HG03432 (cell line): ENCODE measurements around the gene FGFBP2.

ENCODE experiments used
- ATAC-seq: cut with Tn5 transposase; IDR thresholded peaks from one replicate; pipeline ENCODE4 v1.9.1; 2021; ENCODE audit warnings: mild to moderate bottlenecking, moderate library complexity; ENCODE audit not compliant: unreplicated experiment

FGFBP2 gene

DNA sequence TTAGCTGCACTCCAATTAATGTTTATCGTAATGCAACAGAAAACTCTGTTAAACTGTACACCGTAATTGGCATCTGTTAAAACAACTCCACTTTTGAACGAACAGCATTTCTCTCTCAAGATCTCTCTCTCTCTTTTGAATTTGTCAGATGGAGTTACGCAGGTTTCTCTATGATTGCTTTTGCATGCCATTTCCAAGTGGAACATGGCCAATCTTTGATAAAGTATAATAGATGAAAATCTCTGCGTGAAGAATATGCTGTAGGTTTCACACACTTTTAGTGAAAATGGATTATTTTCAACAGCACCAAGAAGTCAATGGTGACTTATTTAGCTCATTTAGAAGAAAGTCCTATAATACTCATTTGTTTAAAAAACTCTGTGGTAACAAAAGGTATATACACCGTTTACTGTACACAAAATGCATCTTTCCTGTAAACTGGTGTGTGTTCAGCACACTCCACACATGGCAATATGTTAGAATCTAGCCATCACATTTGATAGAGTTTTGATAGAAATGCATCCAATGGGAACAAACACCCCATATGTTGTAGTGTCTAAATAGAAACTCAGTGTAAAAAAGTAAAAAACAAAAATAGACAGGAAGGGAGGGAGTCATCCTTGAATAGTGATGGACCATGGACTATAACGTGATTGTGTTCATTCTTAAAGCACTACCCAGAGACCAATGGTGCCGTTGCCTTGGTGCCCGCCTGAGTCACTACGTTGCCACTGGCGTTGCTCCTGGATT lies 5.8 kb upstream of the FGFBP2 start:
- no peak for ATAC-seq

DNA sequence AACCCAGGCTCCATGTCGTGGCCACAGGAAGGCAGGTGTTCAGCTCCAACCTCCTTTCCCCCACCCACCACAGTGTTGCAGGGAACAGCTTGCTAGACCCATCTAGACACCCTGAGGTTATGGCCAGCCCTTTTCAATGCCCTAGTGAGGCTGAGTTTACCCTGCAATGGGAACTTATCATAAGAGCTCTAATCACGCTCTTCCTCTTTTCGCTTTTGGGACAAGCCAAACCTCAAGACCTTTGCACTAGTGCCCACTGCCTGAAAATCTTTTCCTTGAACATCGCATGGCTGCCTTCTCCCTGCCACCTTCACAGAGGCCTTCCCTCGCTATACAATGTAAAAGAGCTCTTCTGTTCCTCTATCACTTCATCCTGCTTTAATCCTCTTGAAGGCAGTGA lies 2.4 kb upstream of the FGFBP2 start:
- no peak for ATAC-seq

DNA sequence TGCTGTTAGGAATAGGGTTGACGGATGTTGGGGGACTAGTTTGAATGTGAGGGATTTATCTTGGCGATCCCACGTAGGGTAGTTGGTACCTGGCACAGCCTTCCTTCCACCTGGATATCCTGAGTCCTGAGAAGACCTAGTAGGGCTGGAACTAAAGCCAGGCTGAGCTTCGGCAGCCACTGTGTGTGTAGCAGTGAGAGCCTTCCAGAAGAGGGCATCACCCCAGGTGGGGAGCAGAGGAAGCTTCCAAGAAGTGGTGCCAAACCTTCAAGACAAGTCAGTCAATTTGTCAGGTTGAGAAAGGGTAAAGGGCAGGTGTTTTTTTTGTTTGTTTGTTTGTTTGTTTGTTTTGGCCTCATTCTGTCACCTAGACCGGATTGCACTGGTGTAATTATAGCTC lies 1.2 kb upstream of the FGFBP2 start:
- no peak for ATAC-seq

DNA sequence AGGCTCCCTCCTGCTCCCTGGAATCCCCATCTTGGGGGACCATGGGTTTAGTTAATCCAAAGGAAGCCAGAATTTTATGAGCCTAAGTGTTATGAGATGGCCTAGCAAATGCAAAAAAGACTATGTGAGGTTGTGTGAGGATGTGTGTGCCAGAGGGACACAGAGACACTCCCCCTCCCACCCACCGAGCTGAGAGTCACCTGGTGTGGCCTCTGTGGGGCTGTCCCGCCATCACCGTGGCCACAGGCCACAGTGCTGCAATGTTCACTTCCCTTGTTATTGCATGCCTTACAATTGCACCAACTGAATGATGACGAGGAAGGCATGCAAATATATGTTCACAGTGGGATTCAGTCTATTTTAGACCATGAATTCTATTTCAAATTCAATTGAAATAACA lies 601 bp upstream of the FGFBP2 start:
- peak; percentile 76 for ATAC-seq

DNA sequence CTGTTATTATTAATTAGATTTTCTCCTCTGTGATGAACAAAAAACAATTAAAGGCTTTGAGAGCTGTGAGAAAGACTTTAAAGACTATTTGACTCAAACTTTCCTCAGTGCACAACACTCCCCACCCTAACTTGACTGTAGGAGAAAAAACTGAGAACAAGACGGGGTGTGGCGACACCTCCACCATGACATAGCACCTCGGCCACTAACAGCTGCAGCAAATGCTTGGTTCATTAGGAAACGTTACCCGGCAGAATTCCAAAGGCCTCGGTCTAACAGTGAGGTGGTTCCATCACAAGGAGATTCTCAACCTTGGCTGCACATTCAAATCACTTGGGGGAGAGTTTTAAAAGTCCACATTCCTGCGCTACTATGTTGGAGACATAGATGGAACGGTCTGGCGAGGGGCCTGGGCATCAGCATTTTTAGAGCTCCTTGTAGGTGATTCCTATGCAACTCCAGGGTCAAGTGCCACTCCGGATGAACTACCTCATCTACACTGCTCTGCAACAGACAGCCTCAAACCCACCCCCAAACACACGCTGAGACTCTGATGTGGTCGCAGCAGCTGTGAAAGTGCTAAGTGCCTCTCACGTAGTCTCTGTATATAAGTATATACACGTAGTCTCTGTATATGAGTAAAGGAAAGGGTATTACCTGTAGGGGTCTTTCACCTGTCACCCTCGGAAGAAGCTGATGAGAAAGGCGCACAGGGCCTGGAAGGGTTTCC lies 1.0 kb downstream of the FGFBP2 start:
- ATAC-seq, result no peak

DNA sequence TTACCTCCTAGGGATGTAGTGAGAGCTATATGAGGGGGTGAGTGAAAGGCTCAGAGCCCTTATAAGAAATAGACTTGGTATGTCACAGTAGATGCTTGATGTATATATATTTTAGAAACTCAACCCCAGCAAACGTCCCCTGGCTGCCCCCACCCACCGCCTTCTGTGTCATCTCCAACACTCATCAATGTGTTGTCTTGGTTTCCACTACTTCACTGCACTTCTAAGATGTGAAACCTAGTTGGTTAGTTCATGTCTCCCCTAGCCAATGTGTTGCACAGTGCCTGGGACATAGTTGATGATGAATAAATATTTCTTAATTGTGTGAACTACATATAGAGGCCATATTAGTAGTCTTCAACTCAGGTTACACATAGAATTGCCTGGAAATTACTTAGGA lies 4.4 kb downstream of the FGFBP2 start:
- ATAC-seq, result no peak

DNA sequence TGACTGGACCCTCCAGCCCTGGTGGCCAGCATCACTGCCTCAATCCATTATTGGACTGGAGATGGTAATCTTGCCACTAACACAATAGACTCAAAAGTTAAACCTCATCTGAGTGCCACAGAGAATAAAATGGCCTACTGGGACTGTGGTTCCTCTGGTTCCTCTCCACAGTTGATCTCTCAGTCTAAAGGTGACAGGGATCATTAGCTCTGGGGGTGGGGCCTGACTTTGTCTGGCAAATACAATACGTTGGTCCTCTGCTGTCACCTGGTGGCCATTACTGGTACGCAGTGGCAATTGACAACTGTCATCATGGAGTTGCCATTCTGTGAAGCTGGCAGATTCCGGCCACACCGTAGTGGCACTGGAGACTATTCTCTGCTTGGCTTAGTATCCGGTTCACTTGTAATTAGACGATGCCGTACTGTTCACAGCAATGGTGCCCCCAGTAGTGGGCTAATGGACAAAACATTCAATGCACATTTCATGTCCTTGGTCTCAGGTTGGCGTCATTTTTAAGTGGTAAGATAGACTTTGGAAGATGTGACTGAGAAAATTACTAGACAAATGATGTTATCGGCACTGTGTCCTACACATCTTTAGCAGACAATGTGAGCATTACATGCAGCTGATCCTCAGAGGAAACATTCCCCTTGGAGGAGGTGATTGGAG lies 6.7 kb downstream of the FGFBP2 start:
- peak; percentile 94 for ATAC-seq

DNA sequence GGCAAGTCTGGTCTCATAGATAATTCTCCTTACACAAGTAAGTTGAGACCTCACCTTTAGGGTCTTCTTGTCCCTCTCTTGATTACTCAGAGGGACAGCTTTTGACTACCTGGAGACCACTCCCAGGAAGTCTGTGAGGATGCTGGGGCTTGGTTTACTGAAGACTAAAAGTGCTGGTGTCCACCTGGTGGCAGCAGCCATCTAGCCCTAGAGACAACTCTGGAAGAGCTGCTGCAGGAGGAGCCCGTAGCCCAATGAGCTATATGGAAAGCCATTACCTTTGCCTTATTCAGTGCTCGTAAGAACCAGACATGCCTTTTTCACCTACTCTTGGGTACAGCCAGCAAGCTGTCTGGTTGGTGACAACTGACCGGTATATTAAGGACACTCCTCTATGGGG lies 7.3 kb downstream of the FGFBP2 start:
- no peak for ATAC-seq

DNA sequence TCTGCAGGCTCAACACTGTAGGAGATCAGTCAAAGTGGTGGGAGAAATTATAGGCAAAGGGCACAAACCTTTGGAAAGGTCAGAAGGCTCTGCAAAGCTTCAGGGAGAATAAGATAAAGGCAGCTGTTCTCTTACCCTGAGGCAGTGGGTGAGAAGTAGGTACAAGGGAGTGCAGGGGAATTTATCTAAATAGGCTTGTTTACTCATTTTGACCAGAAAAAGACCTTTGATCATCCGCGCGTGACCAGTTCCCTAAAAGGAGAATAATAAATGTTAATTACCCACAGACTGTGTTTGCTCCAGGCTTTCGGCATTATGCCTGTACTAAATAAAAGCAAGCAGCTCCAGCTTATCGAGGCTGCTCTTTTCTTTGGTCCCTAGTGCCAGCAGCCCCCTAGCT lies 9.3 kb downstream of the FGFBP2 start:
- ATAC-seq, result no peak

DNA sequence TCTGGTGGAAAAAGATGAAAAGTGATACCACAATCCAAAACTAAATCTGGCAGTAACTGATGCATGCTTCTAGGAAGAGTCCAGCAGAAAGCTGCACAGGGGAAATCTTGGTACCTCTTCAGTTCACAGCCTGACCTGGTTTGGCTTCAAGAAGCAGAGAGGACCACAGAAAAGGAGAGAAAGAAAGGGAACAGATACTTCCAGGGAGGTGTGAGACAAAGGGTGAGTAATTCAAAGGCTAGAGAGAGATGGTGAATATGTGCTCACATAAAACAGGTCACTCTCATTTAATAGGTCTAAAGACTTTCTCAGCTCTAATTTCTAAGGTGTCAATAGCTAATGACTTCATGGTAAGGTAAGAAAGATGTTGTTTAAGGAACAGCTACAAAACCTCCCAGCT lies 11.2 kb downstream of the FGFBP2 start:
- ATAC-seq, result no peak

DNA sequence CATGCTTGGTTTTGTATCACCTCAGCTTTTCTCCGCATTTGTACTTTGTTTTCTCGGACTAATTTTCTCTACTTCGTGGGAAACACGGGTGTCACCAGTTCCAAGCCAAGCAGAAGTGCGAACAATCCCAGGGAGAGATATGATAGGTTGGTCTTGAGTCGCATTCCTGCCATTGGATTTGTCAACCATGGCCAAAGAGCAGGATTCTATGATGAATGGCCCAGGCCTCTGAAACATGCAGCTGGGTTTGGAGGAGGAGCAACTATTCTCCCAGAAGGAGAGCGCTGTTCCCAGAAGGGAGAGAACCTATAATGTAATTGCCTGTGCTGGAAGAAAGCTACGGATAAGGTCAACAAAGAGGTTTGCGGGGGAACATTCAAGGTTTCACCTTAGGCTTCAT lies 14.1 kb downstream of the FGFBP2 start:
- ATAC-seq, result no peak

DNA sequence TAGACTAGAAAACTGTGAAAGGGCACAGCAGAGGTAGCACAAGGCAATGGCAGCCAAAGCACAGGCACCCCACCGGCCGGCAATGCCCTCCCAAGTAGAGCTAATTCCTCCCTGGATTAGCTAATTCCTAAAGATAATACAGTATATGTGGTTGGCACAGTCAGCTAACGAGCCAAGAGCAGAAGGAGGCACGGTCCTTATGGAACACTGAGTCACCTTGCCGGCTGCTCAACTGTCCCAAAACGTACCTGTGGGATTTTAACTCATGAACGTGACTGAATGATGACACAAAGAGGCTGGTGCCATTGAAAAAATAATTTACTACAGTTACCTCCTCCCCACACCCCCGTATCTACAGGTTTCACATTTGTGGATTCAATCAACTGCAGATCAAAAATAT lies 15.3 kb downstream of the FGFBP2 start:
- no peak for ATAC-seq

DNA sequence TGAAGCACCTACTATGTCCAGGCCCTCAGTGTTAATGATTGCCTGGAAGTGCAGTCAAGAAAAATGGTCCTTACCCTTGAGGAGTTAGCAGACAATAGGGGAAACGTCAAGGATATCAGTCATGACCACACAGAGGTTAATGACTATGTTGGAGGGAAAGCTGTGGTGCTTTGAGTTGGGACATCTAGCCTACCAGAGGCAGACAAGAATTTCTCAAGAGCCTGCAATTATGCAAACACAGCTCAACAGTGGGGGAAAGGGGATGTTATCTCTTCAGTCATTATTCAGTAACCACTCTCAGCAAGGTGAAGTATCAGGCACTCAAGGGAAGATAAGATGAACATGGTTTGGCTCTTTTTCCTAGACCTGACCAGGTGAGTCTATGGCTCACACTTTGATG lies 17.5 kb downstream of the FGFBP2 start:
- no peak for ATAC-seq

DNA sequence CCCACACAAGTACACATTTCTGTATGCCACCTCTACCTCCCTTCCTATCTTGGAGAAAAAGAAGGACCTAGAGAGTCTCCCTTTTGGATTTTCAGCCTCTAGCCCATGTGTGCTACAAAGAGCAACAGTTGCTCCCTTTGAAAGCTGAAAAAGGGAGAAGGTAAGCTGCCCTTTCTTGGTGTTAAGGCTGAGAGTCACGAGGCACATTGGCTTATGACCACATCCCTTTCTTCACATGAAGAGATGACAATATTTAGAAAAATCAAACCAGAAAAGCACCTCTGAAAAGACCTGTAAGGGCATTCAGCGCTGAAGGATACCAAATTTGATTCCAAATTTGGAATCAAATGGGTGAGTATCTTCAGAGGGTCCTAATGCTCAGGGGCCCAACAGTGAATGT lies 18.1 kb downstream of the FGFBP2 start:
- no peak for ATAC-seq

DNA sequence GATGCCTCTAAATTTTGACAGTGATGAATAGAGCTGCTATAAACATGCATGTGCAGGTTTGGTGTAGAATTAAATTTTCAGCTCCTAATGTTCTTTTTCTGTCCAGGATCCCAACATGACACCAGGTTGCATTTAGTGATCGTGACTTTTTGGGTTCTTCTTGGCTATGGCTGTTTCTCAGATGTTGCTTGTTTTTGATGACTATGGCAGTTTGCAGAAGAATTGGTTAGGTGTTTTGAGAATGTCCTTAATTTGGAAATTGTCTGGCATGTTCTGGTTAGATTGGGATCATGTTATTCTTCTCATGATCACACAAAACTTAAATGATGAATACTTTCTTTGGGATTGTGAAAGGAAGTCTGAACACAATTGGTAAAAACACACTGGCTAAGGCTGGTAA lies 20.7 kb downstream of the FGFBP2 start:
- ATAC-seq, result no peak

DNA sequence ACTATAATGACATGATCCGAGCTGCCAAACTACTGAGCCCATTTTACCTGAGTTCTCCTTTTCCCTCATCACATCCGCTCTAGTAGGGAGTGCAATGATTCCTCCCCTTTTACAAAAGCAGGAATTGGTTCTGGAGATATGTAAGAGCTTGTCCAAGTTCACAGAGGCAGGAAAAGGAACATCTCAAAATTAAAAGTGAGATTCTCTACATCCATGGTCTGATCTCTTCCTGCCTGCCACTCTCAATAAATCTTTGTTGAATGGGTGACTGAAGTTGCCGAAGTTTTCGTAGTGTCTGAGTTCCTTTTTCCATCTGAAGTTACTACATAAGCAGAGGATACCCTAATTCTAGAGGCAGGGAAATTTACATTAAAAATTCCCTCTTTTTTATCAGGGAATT lies 24.3 kb downstream of the FGFBP2 start, which contains the start of gene FGFBP1:
TSS of gene FGFBP1 (minus strand) at position 101 of the 400 bp plus-strand sequence. CDS start 2,108 bp downstream, outside the sequence.
- no peak for ATAC-seq

DNA sequence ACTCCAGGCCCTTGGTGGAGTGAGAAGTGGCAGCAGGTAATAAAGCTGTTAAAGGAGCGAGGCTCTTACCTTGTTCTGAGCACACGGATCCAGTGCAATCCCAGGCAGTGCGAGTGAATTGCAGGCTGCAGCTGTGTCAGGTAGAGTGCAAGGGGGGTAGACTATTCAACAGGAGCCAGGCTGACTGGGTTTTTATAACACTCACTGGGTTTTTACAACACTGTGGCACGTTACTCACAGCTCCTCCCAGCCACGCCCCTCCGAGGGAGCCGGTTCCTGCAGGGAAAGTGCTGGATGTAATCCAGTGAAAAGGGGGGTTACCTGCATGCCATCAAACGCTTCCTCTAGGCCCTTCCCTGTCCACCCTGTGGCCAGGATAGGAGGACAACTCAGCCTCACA lies 24.8 kb downstream of the FGFBP2 start:
- no peak for ATAC-seq

DNA sequence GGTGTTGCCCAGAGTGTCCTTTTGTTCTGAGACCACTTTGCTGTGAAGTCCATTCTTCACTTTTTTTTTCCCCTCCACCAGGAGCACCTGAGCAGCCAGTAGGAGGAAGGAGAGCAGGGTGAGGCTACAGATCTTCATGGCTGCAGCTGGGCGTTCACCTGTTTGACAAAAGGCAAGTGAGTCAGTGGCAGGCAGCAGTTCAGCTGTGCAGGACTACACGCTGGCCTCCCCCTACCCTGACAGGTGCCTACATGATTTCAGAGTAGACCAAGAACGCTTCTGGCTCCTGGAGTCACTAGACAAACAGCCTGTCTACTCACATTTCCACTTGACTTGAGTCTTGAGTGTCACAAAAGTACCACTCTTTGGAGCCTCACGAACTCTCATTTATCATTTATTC lies 26.5 kb downstream of the FGFBP2 start:
- ATAC-seq, result no peak

DNA sequence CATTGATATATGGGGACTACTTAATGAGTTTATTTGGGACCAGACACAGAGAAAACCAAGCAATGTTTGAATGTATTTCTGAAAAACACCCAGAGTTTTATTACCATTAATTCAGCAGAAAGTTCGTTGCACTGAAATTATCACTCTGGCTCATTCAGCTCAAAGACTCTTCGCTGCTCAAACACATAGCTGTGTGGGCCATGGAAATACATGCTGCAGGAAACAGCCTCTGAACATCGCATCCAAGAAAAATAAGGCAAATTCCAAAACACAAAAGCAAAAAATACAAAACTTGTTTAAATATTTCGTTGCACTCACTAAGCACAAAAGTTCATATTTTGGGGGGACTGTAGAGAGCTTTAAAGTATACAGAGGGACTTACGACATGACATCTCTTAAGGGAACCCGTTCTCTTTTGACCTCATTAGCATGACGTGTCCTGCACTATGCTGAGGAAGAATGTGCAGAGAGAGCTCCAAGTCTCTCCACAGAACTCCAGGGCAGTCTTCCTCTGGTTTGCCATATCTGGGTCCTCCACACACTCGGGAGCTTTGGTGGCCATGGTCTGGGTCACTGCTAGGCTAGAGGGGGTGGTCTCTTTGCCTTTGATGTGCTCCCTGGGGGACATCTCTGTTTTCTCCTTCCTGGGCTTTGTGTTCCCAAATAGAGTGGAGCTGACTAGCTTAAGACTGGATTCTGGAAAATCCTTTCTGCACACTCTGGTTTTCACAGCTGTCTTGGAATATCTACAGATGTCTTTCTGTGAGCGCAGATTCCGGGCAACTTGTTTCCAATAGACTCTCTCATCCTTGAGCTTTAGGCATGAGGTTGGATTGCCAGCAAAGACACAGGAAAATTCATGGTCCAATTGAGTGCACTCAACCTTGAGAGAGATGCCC lies 27.2 kb downstream of the FGFBP2 start:
- ATAC-seq, result no peak

DNA sequence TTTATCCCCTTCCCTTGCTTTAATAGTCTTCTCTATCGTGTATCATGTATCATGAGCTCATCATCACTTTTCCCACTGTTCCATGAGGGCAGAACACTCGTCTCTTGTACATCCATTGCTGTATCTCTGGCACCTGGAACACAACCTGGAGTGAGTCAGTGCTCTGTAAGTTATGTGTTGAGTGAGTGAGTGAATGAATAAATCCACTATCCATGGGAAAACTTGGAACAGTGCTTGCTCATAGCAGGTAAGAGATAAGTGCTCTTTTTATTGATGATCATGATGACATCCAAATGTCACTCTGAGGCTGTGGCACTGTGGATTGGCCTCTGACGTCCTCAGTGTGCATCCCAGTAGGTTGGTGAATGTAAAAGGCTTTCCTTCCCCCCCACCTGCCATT lies 28.7 kb downstream of the FGFBP2 start:
- ATAC-seq, result no peak
